Activated T-helper 17 cell treated with anti-CD3 and anti-CD28 coated beads, Interleukin-2, amount 50 U/mL, for 72 hours (primary cell): ENCODE data around the gene ZNF154. TPM values are rescaled to one million over a fixed set of nuclear protein-coding genes. Genes with fewer than 3 reads are reported as not detected.

Experiments used
- ATAC-seq: fragments of 150-1000 bp; cut with Tn5 transposase; replicated peaks from 2 replicates; pipeline ENCODE4 v1.10.0; 2021; ENCODE audit warnings: mild to moderate bottlenecking, moderate library complexity
- H3K27ac Mint-ChIP-seq: one replicate; pipeline ENCODE4 v1.8.0; 2022; ENCODE audit warnings: mixed read lengths
- H3K27me3 Mint-ChIP-seq: one replicate; pipeline ENCODE4 v1.8.0; 2022; ENCODE audit warnings: mixed read lengths
- H3K36me3 Mint-ChIP-seq: one replicate; pipeline ENCODE4 v1.8.0; 2022; ENCODE audit warnings: low read depth, mild to moderate bottlenecking, mixed read lengths
- H3K4me1 Mint-ChIP-seq: one replicate; pipeline ENCODE4 v1.8.0; 2022; ENCODE audit warnings: mixed read lengths
- H3K4me3 Mint-ChIP-seq: one replicate; pipeline ENCODE4 v1.8.0; 2022; ENCODE audit warnings: mild to moderate bottlenecking, mixed read lengths
- H3K9me3 Mint-ChIP-seq: one replicate; pipeline ENCODE4 v1.8.0; 2022; ENCODE audit warnings: mixed read lengths
- total RNA-seq, 2 donors: library from RNA; stranded (reverse); gene quantifications; one replicate each; pipeline ENCODE4 v1.2.3, GENCODE V29; 2022

The ZNF154 gene
- total RNA-seq, 2 donors from 2014 or later, result 0.35 to 5.6 TPM

DNA sequence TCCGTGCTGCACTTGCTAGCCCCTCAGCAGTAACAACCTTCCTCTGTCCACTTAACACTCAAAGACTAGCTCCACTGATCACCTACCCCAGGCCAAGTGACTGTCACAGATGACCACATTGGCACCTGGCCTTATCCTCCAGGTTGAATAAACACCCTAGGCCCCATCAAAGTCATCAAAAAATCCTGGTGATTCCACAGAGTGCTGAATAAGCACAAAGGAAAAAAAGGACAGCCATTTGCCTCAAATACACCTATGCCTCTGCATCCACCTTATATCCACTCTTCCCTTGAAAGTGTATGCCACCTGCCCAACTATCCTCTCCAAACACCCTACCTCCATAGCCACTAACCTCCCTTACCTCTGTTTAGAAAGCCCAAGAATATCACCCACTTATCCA, 2.7 kb downstream of the ZNF154 start:
- ATAC-seq, result no peak
- Mint-ChIP-seq H3K9me3 (peaks cover 35% of the 10 kb centered on the region), H3K27me3 (no peaks in the 10 kb centered on the region), H3K4me1 (peaks cover 14% of the 10 kb centered on the region), H3K36me3 (peaks cover 80% of the 10 kb centered on the region), H3K4me3 (no peak overlapping the region), H3K27ac (no peak overlapping the region)

DNA sequence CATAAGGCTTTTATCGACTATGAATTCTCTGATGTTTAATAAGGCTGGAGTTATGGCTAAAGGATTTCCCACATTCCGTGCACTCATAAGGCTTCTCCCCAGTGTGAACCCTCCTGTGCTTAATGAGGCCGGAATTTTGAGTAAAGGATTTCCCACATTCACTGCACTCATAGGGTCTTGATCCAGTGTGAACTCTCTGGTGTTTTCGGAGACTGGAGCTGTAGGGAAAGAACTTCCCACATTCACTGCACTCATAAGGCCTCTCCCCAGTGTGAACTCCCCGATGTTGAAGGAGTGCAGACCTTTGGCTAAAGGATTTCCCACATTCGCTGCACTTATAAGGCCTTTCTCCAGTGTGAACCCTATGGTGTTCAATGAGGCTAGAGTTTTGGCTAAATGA, 7.4 kb downstream of the ZNF154 start:
- Mint-ChIP-seq H3K27me3 (no peaks in the 10 kb centered on the region), H3K4me3 (no peak overlapping the region), H3K36me3 (peaks cover 98% of the 10 kb centered on the region), H3K27ac (no peak overlapping the region), H3K9me3 (peaks cover 34% of the 10 kb centered on the region), H3K4me1 (peaks cover 6% of the 10 kb centered on the region)
- no peak for ATAC-seq

DNA sequence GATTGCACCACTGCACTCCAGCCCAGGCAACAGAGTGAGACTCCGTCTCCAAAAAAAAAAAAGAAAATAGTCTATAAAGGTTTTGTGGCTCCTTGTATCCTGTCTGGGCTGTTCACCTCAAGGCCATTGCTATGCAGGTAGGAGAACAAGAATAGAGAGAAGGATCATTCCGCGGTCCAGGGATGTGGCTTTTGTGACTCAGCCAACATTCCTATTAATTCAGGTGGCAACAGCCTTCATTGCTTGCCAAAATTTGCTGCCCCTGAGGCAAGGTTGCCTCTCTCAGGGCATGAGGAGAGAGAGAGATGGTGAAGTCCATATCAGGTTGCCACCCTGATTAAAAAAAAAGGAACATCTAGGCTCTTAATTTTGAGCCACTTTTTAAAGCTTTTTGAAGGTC, 19.3 kb downstream of the ZNF154 start:
- Mint-ChIP-seq H3K36me3 (peaks cover 63% of the 10 kb centered on the region), H3K9me3 (peaks cover 42% of the 10 kb centered on the region), H3K4me3 (no peak overlapping the region), H3K27me3 (no peaks in the 10 kb centered on the region), H3K27ac (no peak overlapping the region), H3K4me1 (peaks cover 4% of the 10 kb centered on the region)
- ATAC-seq, result no peak

DNA sequence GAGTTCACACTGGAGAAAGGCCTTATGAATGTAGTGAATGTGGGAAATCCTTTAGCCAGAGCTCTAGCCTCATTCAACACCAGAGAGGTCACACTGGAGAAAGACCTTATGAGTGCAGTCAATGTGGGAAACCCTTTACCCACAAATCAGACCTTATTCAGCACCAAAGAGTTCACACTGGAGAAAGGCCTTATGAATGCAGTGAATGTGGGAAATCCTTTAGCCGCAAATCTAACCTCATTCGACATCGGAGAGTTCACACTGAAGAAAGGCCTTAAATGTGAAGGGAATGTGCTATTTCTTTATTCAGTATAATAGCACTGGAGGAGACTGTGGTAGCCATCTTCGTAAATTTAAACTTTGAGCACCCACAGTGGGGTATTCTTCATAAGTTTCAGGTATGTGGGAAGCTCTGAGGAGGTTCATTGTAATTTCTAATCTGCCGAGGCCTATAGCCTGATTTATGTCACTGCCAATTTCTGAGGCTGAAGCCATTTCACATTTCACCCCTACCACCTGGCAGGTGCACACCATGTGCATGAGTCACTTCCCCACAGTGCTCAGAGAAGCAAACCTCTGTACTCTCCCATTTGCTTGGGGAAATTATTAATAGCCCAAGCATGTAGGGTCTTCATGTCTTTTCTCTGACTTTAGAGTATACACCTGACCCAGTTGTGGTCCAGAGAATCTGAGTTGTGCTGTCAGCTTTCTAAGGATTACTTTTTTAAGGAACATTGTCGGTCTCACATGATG, 20.8 kb downstream of the ZNF154 start:
- ATAC-seq, result no peak
- peaks cover 48% of the 10 kb centered on the region for H3K9me3 Mint-ChIP-seq

DNA sequence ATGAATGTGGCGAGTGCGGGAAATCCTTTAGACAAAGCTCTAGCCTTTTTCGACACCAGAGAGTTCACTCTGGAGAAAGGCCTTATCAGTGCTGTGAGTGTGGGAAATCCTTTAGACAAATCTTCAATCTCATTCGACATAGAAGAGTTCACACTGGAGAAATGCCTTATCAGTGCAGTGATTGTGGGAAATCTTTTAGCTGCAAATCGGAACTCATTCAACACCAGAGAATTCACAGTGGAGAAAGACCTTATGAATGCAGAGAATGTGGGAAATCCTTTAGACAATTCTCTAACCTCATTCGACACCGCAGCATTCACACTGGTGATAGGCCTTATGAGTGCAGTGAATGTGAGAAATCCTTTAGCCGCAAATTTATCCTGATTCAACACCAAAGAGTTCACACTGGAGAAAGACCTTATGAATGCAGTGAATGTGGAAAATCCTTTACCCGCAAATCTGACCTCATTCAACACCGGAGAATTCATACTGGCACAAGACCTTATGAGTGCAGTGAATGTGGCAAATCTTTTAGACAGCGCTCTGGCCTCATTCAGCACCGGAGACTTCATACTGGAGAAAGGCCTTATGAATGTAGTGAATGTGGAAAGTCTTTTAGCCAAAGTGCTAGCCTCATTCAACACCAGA, 21.5 kb downstream of the ZNF154 start:
- Mint-ChIP-seq H3K36me3 (peaks cover 79% of the 10 kb centered on the region), H3K4me3 (no peak overlapping the region), H3K9me3 (peaks cover 55% of the 10 kb centered on the region), H3K27me3 (no peaks in the 10 kb centered on the region), H3K27ac (no peak overlapping the region), H3K4me1 (peaks cover 27% of the 10 kb centered on the region)
- ATAC-seq, result no peak

More for the DNA sequence above, 20.8 kb downstream of the ZNF154 start:
- Mint-ChIP-seq H3K36me3 (peaks cover 72% of the 10 kb centered on the region), H3K27me3 (no peaks in the 10 kb centered on the region), H3K4me3 (no peak overlapping the region), H3K27ac (no peak overlapping the region), H3K4me1 (peaks cover 20% of the 10 kb centered on the region)

DNA sequence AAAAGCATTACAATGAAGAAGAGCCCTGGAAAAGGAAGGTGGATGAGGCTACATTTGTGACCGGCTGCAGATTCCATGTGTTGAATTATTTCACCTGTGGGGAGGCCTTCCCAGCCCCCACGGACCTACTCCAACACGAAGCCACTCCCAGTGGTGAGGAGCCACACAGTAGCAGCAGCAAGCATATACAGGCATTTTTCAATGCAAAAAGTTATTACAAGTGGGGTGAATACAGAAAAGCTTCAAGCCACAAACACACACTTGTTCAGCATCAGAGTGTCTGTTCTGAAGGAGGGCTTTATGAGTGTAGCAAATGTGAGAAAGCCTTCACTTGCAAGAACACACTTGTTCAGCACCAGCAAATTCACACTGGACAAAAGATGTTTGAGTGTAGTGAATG, 22.3 kb downstream of the ZNF154 start:
- H3K4me3 Mint-ChIP-seq, result no peak overlapping the region
- peaks cover 58% of the 10 kb centered on the region for H3K9me3 Mint-ChIP-seq
- no peak overlapping the region for H3K27ac Mint-ChIP-seq
- no peak for ATAC-seq
- H3K36me3 Mint-ChIP-seq, result peaks cover 86% of the 10 kb centered on the region
- peaks cover 30% of the 10 kb centered on the region for H3K4me1 Mint-ChIP-seq
- no peaks in the 10 kb centered on the region for H3K27me3 Mint-ChIP-seq

DNA sequence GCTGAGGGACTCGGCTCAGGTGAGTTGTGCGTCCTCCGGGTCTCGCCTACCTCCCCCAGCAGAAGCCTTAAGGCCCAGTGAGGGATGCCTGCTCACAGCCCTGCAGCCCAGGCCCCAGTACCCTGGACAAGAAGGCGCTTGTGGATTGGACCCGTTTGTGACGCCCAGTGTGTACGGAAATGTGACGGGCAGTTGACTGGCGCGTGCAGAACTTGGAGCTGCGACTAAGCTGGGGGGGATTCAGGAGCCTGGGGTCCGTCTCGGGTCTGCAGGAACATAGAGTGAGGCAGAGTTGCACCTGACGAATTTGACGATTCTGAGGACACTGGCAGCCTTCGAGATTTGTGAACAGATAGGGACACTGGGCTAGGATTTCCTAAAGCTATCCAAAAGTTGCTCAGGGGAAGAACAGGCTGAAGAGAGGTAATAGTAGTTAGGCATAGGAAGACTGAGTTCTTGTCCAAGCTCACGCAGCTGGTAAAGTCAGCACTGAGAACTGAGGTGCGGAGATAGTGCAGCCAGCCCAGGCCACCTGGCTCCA, 26.7 kb downstream of the ZNF154 start:
- peaks cover 30% of the 10 kb centered on the region for H3K4me1 Mint-ChIP-seq
- ATAC-seq, result no peak
- H3K36me3 Mint-ChIP-seq, result peaks cover 58% of the 10 kb centered on the region
- H3K9me3 Mint-ChIP-seq, result peaks cover 45% of the 10 kb centered on the region
- H3K4me3 Mint-ChIP-seq, result peak overlapping the region; percentile 93
- peaks cover under 1% of the 10 kb centered on the region for H3K27me3 Mint-ChIP-seq
- H3K27ac Mint-ChIP-seq, result peak overlapping the region; percentile 89

DNA sequence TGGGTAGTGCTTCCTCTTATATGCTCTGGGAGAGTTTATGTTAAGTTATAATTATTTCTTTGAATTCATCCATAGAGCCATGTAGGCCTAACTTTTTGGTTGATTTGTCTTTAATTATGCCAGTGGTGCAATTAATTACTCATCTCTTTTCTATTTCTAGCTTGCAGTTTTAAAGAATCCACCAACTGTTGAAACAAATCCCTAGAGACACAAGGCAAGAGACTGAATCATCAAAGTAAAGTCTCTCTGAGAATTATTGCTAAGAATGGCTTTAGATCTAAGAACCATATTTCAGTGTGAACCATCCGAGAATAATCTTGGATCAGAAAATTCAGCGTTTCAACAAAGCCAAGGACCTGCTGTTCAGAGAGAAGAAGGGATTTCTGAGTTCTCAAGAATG, 33.1 kb downstream of the ZNF154 start:
- no peak overlapping the region for H3K27ac Mint-ChIP-seq
- no peak for ATAC-seq
- H3K4me3 Mint-ChIP-seq, result no peak overlapping the region
- no peaks in the 10 kb centered on the region for H3K9me3 Mint-ChIP-seq
- no peaks in the 10 kb centered on the region for H3K36me3 Mint-ChIP-seq
- H3K27me3 Mint-ChIP-seq, result peaks cover 9% of the 10 kb centered on the region
- no peaks in the 10 kb centered on the region for H3K4me1 Mint-ChIP-seq

DNA sequence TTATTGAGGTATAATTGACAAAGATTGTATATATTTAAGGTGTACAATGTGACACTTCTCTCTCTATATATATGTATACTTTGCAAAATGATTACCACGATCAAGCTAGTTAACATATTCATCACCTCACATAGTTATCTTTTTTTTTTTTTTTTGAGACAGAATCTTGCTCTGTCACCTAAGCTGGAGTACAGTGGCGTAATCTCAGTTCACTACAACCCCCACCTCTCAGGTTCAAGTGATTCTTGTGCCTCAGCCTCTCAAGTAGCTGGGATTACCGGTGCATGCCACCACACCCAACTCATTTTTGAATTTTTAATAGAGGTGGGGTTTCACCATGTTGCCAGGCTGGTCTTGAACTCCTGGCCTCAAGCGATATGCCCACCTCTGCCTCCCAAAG, 36.5 kb downstream of the ZNF154 start:
- Mint-ChIP-seq H3K36me3 (no peaks in the 10 kb centered on the region), H3K27me3 (peaks cover 11% of the 10 kb centered on the region), H3K4me1 (no peaks in the 10 kb centered on the region), H3K27ac (no peak overlapping the region), H3K9me3 (no peaks in the 10 kb centered on the region), H3K4me3 (no peak overlapping the region)
- ATAC-seq, result no peak

DNA sequence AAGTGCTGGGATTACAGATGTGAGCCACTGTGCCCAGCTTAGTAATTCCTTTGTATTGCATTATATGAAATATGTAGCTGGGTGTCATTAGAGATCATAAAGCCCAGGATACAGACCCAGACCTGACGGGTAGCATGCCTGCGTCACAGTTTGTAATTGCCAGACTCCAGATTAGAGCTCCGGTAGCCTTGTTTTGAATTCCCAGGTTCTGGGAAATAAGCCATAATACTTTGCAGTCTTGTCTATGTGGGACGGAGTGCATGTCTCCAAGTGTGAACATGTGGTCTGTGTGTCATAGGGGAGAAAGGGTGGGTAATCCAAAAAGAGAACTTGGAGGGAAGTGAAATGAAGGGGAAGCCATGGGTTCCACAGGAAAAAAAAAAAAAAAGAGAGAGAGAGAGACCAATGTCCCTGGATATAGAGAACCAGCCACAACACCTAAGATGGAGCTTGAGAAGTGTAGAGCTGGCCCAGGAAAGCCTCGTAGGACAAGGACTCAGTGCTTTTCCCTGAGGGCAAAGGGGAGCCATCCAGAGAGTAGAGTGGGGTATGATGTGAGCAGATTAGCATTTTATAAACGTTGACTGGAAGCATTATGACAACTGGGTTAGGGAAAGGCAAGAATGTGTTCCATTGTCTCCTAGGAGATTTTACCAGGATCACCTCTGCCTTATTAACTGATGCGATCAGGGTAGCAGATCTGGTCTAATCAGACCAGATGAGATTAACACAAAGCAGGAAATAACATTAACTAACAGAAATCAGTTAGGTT, 37.7 kb downstream of the ZNF154 start:
- Mint-ChIP-seq H3K36me3 (no peaks in the 10 kb centered on the region), H3K9me3 (no peaks in the 10 kb centered on the region), H3K4me3 (no peak overlapping the region), H3K4me1 (no peaks in the 10 kb centered on the region), H3K27me3 (peaks cover 9% of the 10 kb centered on the region), H3K27ac (no peak overlapping the region)
- no peak for ATAC-seq

DNA sequence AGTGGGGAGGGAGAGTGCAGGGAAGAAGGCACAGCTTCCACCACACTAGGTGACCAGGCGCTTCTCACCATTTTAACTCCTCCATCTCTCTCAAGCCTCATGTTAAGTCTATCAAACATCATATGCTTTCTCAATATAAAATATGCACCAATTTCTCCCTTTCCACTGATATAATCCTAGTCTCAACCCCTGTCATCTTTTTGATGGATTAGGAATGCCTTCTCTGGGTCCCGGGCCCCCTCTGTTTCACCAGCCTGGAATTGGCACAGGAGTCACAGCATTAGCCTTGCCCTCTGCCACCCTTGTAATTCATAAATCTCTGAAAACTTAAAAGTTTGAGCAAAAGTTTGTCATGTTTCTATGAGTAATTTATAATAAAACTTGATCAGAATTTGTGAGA, 40.4 kb downstream of the ZNF154 start, which contains the start of gene ZSCAN4:
TSS of gene ZSCAN4 (plus strand) at position 301 of the 400 bp plus-strand sequence. CDS start 7,211 bp downstream, outside the sequence.
- no peak for ATAC-seq
- H3K36me3 Mint-ChIP-seq, result no peaks in the 10 kb centered on the region
- no peak within 1 kb of the TSS for H3K27ac Mint-ChIP-seq
- H3K27me3 Mint-ChIP-seq, result peaks cover 14% of the 10 kb centered on the region
- no peaks in the 10 kb centered on the region for H3K9me3 Mint-ChIP-seq
- no peaks in the 10 kb centered on the region for H3K4me1 Mint-ChIP-seq
- H3K4me3 Mint-ChIP-seq, result no peak within 1 kb of the TSS

DNA sequence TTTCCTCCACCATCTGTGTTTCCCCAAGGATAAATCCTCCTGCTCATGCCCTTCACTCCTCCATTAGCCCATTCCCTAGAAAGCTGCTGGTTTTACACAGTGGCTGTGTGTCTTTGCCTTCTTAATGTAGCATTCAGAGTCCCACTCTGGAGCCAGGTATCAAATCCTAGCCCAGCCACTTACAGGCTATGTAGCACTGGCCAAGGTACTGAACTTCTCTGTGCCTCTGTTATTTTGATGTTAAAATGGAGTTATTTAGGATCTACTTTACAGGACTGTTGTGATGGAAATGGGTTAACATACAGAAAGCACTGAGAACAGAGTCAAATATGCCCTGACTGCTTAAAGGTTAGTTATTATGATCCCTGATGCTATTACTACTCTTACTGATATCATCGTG, 41.8 kb downstream of the ZNF154 start:
- Mint-ChIP-seq H3K27ac (no peak overlapping the region), H3K36me3 (no peaks in the 10 kb centered on the region), H3K4me1 (no peaks in the 10 kb centered on the region), H3K27me3 (peaks cover 14% of the 10 kb centered on the region), H3K9me3 (no peaks in the 10 kb centered on the region), H3K4me3 (no peak overlapping the region)
- no peak for ATAC-seq

DNA sequence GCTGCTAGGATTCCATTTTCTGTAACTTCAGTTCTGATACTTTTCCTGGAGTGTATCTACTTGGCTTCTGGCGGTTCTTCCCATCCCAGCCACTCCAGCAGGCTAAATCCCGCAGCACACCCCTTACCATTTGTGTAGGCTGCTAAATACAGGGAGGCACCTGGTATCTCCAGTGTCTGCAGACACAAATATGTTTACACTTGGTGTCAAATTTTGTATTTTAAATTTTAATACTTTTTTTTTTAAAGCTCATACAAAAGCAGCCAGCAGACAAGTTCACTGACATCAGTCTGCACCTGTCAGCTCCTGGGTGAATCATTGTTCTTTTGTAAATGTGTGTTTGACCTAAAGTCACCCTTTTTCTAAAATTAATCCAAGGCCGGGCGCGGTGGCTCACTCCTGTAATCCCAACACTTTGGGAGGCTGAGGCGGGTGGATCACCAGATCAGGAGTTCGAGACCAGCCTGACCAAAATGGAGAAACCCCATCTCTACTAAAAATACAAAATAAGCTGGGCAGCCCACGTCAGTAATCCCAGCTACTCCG, 43.7 kb downstream of the ZNF154 start:
- no peaks in the 10 kb centered on the region for H3K36me3 Mint-ChIP-seq
- H3K9me3 Mint-ChIP-seq, result no peaks in the 10 kb centered on the region
- H3K4me3 Mint-ChIP-seq, result peak overlapping the region; percentile 69
- H3K27me3 Mint-ChIP-seq, result peaks cover 21% of the 10 kb centered on the region
- no peak for ATAC-seq
- H3K4me1 Mint-ChIP-seq, result no peaks in the 10 kb centered on the region
- no peak overlapping the region for H3K27ac Mint-ChIP-seq
